ENCODE data around the gene SGTA.

GRCh38 chr19:2815923-2816322 lies 32.9 kb upstream of the SGTA start:
- TF ChIP-seq ZNF335 (tag by site-specific recombination; conservative IDR thresholded peaks at IDR 0.05) = no peak
- TF ChIP-seq ZNF473 (tag by site-specific recombination; IDR thresholded peaks at IDR 0.05) = no peak
- TF ChIP-seq OVOL3 (tag by site-specific recombination; IDR thresholded peaks at IDR 0.05) = no peak
- no peak for TF ChIP-seq CTCF (tag by site-specific recombination; IDR thresholded peaks at IDR 0.05)
- no peak for TF ChIP-seq KLF10 (tag by site-specific recombination; IDR thresholded peaks at IDR 0.05)
